HG03442 (cell line): Measurements from ENCODE around the gene EBLN1.
"Not testable (repeated sequence)": the region's sequence is repeated elsewhere in the genome, so short reads cannot be mapped to it uniquely, and the experiment has no call there.

ENCODE experiments used
- ATAC-seq: cut with Tn5 transposase; IDR thresholded peaks from one replicate; pipeline ENCODE4 v1.9.1; 2021; ENCODE audit warnings: mild to moderate bottlenecking, moderate library complexity; ENCODE audit not compliant: unreplicated experiment

The EBLN1 gene

DNA sequence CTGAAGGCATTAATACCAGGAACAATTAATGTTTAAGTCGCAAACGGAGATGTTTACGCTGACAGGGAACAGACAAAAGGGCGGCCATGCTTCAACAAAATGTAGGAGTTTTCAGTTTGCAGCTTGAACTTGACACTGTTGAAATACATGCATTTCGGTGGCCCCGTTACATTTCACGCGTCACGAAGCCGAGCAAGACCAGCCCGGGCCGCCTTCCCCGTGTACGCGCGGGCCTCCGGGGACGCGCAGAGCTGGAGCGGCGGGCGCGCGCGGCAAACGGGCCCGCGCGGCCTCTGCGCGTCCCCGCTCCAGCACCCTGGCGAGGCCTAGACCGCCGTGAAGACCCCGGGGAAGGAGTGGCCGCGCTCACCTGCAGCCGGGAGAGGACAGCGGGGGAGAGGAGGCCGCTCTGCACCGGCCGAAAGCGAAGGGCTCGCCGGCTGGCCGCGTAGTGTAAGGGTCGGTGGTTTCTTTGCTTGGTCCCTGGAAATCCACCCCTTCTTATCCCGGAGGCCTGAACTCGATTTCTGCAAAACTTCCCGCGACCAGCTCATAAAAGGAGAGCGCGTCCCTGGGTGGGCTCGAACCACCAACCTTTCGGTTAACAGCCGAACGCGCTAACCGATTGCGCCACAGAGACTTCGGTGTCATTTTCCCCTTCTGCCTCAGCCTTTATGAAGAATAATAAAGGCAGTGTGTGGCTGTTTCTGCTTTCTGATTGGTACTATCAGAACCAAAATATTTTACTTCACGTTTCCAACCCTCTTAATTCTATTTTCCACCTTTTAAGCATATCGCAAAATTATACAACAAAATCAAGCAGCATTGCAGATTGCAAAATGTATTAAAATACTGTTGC is 11.4 kb upstream of the EBLN1 start:
- peak; percentile 85 for ATAC-seq

DNA sequence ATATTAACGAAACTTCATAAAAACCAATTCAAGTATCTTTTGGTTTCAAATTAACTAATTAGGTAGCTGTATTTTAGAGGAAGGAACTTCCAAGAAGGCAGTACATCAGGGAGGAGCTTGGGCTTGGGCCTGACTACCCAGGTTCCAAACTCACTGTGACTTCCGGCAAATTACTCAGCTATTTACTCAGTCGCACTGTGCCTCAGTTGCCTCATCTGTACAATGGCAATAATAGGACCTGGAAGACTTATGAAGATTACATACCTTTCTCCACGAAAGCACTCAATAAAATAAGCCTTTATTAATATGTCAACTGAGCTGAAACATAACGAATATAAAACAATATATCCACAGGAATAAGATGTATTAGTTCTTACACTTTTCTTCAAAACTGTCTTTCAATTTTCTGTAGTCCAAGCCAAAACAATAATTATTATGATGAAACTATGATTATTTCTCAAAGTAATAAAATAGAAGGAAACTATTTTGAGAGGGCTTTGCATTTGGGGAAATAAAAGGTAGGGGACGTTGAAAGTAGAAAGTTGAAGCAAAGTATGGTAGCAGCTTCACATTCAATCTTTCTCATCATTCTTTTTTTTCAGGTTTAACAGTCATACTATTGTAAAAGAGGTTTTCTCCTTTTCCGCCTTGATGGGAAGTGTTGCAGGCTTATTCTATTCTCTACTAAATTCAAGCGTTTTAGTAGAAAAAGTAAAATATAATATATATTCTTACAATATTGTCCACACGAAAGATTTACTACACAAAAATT is 10.5 kb upstream of the EBLN1 start:
- ATAC-seq = no peak

DNA sequence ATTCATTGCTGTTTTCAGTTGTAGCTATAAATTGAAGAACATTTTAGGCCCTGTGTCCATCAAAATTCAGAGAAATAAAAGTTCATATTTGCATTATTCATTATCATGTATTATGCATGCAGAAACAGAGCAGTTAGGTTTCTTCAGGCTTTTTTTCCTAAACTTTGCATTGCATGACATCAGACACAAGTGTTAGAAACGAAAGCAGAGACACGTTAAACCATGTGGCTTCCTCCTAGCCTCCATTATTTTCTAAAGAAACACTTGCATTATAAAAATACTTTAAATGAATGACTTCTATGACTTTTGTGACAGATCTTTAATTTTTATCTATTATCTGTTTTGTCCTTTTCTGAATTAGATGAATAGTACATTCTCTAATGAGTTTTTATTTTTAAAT is 8.8 kb upstream of the EBLN1 start:
- ATAC-seq = no peak

DNA sequence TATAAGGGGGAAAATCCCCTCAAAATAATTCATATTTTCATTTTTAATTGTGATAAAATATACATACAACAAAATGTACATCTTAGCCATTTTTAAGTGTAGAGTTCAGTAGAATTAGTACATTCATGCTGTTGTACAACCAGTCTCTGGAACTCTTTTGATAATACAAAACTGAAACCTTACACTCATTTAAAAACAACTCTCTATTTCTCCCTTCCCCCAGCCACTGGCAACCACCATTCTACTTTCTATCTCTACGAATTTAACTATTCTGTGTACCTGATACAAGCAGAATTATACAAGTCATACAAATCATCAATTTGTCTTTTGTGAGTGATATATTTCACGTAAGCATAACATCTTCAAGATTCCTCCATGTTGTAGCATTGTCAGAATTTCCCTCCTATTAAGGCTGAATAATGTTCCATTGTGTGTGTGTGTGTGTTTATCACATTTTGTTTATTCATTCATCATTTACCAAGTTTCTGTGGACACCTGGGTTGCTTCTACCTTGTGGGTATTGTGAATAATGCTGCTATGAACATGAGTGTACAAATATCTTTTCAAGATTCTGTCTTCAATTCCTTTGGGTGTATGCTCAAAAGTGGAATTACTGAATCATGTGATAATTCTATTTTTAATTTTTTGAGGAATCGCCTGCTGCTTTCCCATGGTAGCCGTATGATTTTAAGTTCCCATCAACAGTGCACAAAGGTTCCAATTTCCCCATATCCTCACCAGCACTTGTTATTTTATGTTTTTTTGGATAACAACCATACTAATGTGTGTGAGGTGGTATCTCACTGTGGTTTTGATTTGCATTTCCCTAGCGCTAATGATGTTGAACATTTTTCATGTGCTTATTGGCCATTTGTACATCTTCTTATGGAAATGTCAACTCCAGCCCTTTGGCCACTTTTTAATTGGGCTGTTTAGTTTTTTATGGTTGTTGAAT is 4.7 kb upstream of the EBLN1 start:
- ATAC-seq = peak; percentile 72

DNA sequence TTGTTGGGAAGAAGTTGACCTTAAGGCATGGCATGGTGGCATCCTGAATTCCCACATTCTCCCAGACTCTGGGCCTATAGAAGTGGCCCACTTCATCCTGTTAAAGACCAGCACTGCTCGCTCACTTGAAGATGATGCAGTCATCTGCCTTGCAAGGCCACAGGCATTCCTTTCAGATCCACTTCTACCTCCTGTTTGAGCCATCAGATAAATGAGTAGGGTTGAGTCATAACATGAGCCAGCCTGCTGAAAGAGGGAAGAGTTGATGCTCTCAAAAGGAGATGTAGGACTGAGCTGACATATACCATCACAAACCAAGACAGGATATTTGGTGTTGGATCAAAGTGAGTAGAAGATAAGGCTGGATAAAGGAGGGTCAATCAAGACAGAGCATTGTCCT is 1.5 kb upstream of the EBLN1 start:
- no peak for ATAC-seq

- ATAC-seq = no peak
Measured at GRCh38 chr10:22218448-22218847, 633 bp upstream of the EBLN1 start.

GRCh38 chr10:22217084-22217483 is 731 bp downstream of the EBLN1 start:
- ATAC-seq = not testable (repeated sequence)

DNA sequence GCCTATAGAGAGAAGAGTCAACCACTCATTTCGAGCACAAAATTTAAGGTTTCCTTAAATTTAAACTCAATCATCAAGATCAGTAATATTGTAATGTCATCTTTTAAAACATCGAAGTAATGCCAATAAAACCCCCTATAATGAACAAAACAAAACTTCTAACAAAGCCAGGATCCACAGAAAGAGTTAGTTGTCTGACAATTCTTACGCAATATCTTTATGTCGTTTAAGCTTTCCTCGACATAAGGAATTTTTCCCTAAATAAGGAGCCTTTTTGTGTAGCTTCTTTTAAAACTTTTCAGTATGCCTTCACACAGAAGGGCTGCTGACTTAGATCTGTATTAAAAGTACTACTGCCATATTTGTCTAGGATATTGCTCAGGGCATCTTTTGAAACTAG is 7.5 kb downstream of the EBLN1 start:
- ATAC-seq = no peak

- ATAC-seq = no peak
Measured at GRCh38 chr10:22193945-22194344, 23.9 kb downstream of the EBLN1 start.

DNA sequence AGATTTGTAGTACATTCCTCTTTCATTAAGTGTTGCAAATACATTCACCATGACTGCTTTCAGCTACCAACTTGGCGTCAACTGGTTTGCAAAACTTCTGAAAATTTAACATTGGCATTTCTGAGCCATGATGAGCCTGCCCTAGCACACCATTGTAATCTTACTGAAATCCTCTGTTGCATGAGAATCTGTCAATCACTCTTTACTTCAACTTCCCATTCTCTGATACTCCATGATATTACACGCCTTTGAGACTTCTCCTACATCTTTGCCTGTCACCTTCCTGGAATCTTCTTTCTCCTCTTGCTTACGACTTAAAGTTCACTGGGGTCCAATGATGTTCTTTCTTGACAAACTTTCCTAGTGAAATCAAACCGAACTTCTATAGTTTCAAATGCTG is 32.2 kb downstream of the EBLN1 start:
- ATAC-seq = no peak

DNA sequence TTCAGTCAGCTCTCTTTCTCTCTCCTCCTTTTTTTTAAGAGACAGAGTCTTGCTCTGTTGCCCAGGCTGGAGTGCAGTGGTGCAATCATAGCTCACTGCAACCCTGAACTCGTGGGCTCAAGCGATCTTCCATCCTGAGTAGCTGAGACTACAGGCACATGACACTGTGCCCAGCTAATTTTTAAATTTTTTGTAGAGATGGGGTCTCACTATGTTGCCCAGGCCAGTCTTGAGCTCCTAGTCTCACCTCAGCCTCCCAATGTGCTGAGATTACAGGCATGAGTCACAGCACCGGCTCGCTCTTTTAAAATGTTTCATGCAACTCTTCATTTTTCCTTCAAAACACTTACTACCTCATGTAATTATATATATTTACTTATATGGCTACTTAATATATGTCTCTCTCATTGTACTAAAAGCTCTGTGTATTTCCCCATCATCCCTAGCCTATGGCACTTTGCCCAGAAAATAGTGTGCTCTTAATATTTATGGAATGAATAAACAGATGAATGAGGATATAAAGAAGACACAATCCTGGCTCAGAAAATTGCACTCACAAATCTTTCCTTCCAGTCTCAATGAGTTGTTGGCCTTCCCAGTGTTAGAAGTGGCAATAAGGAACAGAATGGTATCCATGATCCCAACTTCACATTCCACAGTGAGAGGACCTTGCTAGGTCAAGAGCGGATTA is 33.9 kb downstream of the EBLN1 start:
- no peak for ATAC-seq

DNA sequence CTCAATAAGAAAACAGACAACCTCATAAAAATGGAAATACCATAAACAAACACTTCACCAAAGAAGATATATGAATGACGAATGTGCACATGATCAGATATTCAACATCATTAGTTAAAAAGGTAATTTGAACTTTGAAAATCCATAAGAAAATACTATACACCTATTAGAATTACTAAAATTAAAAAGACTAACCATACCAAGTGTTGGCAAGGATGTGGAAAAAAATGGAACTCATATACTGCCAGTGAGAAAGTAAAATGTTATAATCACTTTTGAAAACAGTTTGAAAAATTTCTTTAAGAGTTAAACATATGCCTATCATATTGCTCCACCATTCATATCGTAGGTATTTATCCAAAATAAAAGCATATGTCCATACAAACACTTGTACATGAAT is 37.1 kb downstream of the EBLN1 start:
- ATAC-seq = no peak

DNA sequence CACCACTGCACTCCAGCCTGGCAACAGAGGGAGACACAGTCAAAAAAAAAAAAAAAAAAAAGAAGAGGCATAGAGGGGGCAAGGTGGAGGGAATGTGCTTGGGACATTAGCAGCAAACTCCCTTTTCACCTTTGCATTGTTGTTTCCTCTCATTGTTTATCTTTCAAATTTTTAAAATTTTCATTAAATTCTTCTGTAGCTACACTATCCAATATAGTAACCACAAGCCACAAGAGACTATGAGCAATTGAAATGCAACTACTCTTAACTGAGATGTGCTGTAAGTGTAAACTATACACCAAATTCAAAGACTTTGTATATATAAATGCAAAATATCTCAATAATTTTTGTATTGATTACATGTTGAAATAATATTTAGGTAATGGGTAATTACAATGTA is 43.4 kb downstream of the EBLN1 start:
- ATAC-seq = no peak

DNA sequence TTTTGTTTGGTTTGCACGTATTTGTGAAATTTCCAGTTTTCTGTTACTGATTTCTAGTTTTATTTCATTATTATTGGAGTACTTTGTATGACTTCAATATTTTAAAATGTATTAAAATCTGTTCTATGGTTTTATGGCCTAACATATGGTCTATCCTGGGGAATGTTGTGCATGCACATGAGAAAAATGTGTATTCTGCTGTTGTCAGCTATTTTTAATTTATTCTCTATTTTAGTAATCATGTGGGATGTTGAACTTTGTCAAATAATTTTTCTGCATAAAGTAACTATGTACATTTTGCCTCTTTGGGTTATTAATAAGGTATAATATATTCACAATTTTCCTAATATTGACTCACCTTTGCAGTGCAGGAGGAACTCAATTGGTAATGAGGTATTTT is 46.7 kb downstream of the EBLN1 start:
- ATAC-seq = no peak

DNA sequence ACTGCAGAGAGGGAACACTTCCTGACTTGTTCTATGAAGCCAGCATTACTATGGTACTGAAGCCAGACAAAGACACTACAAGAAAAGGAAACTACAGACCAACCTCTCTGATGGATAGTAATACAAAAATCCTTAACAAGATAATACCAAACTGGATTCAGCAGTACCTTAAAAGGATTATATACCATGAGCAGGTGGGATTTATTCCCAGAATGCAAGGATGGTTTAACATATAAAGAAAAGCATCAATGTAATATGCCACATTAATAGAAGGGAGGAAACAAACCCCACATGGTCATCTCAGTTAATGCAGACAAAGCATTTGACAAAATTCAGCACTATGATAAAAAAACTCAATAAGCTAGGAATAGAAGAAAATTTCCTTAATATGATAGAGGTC is 47.2 kb downstream of the EBLN1 start:
- ATAC-seq = no peak

- no peak for ATAC-seq
Measured at GRCh38 chr10:22159979-22160378, 57.8 kb downstream of the EBLN1 start.

GRCh38 chr10:22159180-22159579 is 58.6 kb downstream of the EBLN1 start:
- no peak for ATAC-seq
